Heart left ventricle (tissue), 16 donors: ENCODE results near the gene FANCM. TPM values are rescaled to one million over a fixed set of nuclear protein-coding genes. Genes with fewer than 3 reads are reported as not detected.

ENCODE experiments used
- ATAC-seq, 4 donors: fragments of 200-7000 bp; cut with Tn5 transposase; one replicate each; pipeline ENCODE4 v1.9.1; 2020 to 2022; ENCODE audit warnings: moderate library complexity in 4 of 4, mild to moderate bottlenecking in 3 of 4, moderate number of reproducible peaks in 1 of 4
- DNase-seq, 5 donors: peaks; one replicate each; pipeline ENCODE4 v3.0.0-alpha.2; 2020
- H3K27ac ChIP-seq, 12 donors: fragments of 200-600 bp; sonication (generic) in 4 of 12; one replicate each; pipeline versions ENCODE4 v1.5.0 to v1.8.0; 2016 to 2022; ENCODE audit warnings: mild to moderate bottlenecking in 2 of 12
- H3K27me3 ChIP-seq, 9 donors: fragments of 200-600 bp; sonication (generic) in 2 of 9; one replicate each; pipeline versions ENCODE4 v1.5.1 to v1.8.0; 2016 to 2022; ENCODE audit warnings: mild to moderate bottlenecking in 3 of 9
- H3K36me3 ChIP-seq, 9 donors: fragments of 200-600 bp; sonication (generic) in 2 of 9; one replicate each; pipeline versions ENCODE4 v1.5.0 to v1.8.0; 2018 to 2022; ENCODE audit warnings: mild to moderate bottlenecking in 2 of 9
- H3K4me1 ChIP-seq, 12 donors: fragments of 200-600 bp; sonication (generic) in 4 of 12; one replicate each; pipeline versions ENCODE4 v1.5.0 to v1.8.0; 2016 to 2022; ENCODE audit warnings: mild to moderate bottlenecking in 3 of 12
- H3K4me3 ChIP-seq, 12 donors: fragments of 200-600 bp; sonication (generic) in 4 of 12; one replicate each; pipeline versions ENCODE4 v1.5.0 to v1.8.0; 2017 to 2022; ENCODE audit warnings: mild to moderate bottlenecking in 9 of 12, moderate library complexity in 4 of 12
- H3K9me3 ChIP-seq, 12 donors: fragments of 200-600 bp; sonication (generic) in 4 of 12; one replicate each; pipeline versions ENCODE4 v1.5.0 to v1.8.0; 2016 to 2022; ENCODE audit warnings: mild to moderate bottlenecking in 1 of 12
- CTCF ChIP-seq, 12 donors: fragments of 200-600 bp; sonication (generic) in 4 of 12; IDR thresholded peaks; one replicate each; pipeline versions ENCODE4 v1.5.0 to v1.8.0; 2018 to 2022; ENCODE audit warnings: antibody characterized with exemption in 12 of 12, mild to moderate bottlenecking in 5 of 12
- POLR2A ChIP-seq, 2 donors: fragments of 450-650 bp; IDR thresholded peaks; one replicate each; pipeline ENCODE4 v1.6.1; 2017; ENCODE audit warnings: antibody characterized with exemption in 2 of 2, mild to moderate bottlenecking in 2 of 2, moderate library complexity in 2 of 2
- WGBS, 4 donors: extraction: QIAGEN DNeasy Blood & Tissue Kit in 2 of 4; methylation state at CpG; one replicate each; pipeline versions ENCODE4 v1.1.5 to v1.1.7; 2013 to 2018; 5-methylcytosine and 5-hydroxymethylcytosine counted together
- intact Hi-C, 10 donors: fragments of 100-400 bp; cut with DNase I; formaldehyde crosslinking; loops; one replicate each; pipeline versions ENCODE4 v1.11.1 to v1.14.2; 2022
- polyA plus RNA-seq, 2 donors: library from polyadenylated mRNA; stranded (reverse); fragments of 200-250 nt; gene quantifications; one replicate each; pipeline ENCODE4 v1.2.3, GENCODE V29; 2013
- total RNA-seq, 9 donors: library from RNA; depleted of rRNA in 2 of 9; stranded (reverse); fragments of >200 nt in 2 of 9; fragmentation: NEBNext Ultra II Directional in 3 of 9; extraction: Animal tissue kit (Norgen Biotek cat#: 25700) in 3 of 9; gene quantifications; one replicate each; pipeline versions ENCODE4 v1.1.0 to v1.2.4, GENCODE V29; 2016 to 2023
- donor health status: ischemic (EF 13 %, LVEDD 7.1; RV severe dilation, severe dysfunction).
- donor health status: healthy with polysubstance abuse.
- donor health status: DM: no; HTN: yes; CAD: no.
- donor health status: DM: no; HTN: no; CAD: no.
- donor health status: ischemic (EF 25% LVEDD 6.9; RV normal size, moderate dysfunction).
- donor health status: ischemic (EF 25% LVEDD 5.7; RV mildly dilated, moderate dysfunction).
- donor health status: healthy.
- donor health status: DM: yes; HTN: yes; CAD: no.
- donor health status: ischemic (EF 35%, LVEDD 5.7; RV mildly dilated, moderate dysfunction).
- donor health status: nonischemic (EF 11% LVEDD 7.7; RV severe dilation, severe dysfunction).
- donor health status: DM: yes; HTN: yes; CAD: no.
- donor health status: PGD.
- donor health status: ischemic (EF 29% LVEDD 5.4; RV normal size, mild dysfunction).
- donor health status: nonischemic (EF 23%, LVEDD 6.1; RV moderate dilation, normal function).

The FANCM gene
- total and polyA plus RNA-seq, 11 donors: 1.4 to 4.5 (median 3.1) TPM

DNA sequence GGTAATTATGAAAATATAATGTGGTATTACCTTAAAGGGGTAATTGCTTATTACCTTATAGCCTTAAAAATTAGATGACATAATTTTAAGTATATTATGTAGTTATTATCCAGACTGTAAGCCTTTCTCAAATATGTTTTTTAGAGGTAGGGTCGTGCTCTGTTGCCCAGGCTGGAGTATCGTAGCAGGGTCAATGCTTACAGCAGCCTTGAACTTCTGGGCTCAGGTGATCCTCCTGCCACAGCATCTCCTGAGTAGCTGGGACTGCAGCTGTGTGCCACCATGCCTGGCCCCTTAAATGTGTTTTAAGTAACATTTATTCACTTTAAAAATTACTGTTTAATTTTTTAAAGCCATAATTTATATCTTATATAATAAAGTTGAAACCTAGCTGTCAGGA lies 41.5 kb upstream of the FANCM start:
- no peaks in the 10 kb centered on the region for H3K27me3 ChIP-seq
- no peak overlapping the region for H3K27ac ChIP-seq
- H3K4me3 ChIP-seq: no peak overlapping the region
- TF ChIP-seq POLR2A (IDR thresholded peaks at IDR 0.05): no peak
- TF ChIP-seq CTCF (IDR thresholded peaks at IDR 0.05): no peak
- DNase-seq (no peak), ATAC-seq (no peak)
- H3K9me3 ChIP-seq: no peaks in the 10 kb centered on the region
- intact Hi-C loops: no loop called here
- WGBS, 4 donors: 92 to 99% (median 96%) methylated on average over 2 of the region's 2 CpGs
- H3K4me1 ChIP-seq: peaks cover 0 to 22% (median 14%) of the 10 kb centered on the region in 12 donors
- H3K36me3 ChIP-seq: peaks cover 0 to 45% (median 38%) of the 10 kb centered on the region in 9 donors

GRCh38 chr14:45095143-45095542 lies 40.6 kb upstream of the FANCM start:
- DNase-seq: no peak
- Histone ChIP-seq H3K4me3 (no peak overlapping the region), H3K27ac (no peak overlapping the region), H3K36me3 (peaks cover 0 to 53% (median 47%) of the 10 kb centered on the region in 9 donors), H3K9me3 (no peaks in the 10 kb centered on the region), H3K27me3 (no peaks in the 10 kb centered on the region), H3K4me1 (peaks cover 0 to 19% (median 11%) of the 10 kb centered on the region in 12 donors)
- TF ChIP-seq CTCF (IDR thresholded peaks at IDR 0.05) (no peak), POLR2A (IDR thresholded peaks at IDR 0.05) (no peak)
- intact Hi-C loops: no loop called here
- ATAC-seq: no peak
- 81 to 90% (median 85%) methylated on average over 4 of the region's 4 CpGs for WGBS, 4 donors

DNA sequence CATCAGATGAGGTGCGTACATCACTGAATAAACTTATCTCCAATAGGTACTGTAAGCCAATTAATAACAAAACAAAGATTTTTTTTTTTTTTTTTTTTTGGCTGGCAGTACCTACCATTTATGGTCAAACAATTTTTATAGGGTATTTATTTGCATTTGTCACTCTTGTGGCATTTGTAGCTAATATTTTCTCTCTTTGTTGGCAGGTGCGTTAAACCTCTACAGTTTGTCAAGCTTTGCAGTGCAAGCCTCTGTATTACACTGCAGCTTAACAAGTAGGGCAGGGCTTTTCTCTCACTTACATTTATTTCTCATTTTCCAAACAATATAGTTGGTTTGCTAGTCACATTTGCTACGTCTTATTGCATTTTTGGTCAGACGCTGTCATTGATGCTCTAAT lies 39.5 kb upstream of the FANCM start:
- peaks cover 0 to 64% (median 58%) of the 10 kb centered on the region in 9 donors for H3K36me3 ChIP-seq
- H3K4me3 ChIP-seq: no peak overlapping the region
- intact Hi-C loops: no loop called here

DNA sequence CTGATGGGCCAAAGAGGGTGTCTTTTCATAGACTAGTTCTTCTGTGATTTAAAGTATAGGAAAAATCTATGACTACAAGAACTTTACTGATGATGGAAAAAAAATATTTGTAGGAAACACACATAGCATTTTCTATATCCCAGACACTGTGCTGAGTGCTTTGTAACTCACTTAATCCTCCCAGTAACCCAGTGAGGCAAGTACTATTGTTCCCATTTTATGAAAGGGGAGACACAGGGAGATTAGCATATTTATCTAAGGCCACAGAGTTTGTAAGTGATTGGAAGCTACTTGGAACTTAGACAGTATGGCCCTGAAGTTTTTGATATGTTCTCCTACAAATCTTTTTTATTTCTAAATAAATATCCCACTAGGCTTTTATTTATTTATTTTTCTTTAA lies 31.9 kb upstream of the FANCM start:
- DNase-seq (no peak), ATAC-seq (no peak)
- Histone ChIP-seq H3K27ac (no peak overlapping the region), H3K9me3 (no peaks in the 10 kb centered on the region), H3K27me3 (no peaks in the 10 kb centered on the region), H3K36me3 (peaks cover 0 to 100% (median 82%) of the 10 kb centered on the region in 9 donors), H3K4me1 (no peaks in the 10 kb centered on the region), H3K4me3 (no peak overlapping the region)
- TF ChIP-seq CTCF (IDR thresholded peaks at IDR 0.05) (no peak), POLR2A (IDR thresholded peaks at IDR 0.05) (no peak)
- intact Hi-C loops: no loop called here

More for the DNA sequence above, 39.5 kb upstream of the FANCM start:
- 95 to 98% (median 95%) methylated on average over 4 of the region's 4 CpGs for WGBS, 4 donors
- H3K27me3 ChIP-seq: no peaks in the 10 kb centered on the region
- no peaks in the 10 kb centered on the region for H3K9me3 ChIP-seq
- no peak overlapping the region for H3K27ac ChIP-seq
- peaks cover 0 to 9% (median under 1%) of the 10 kb centered on the region in 12 donors for H3K4me1 ChIP-seq
- ATAC-seq: no peak
- no peak for DNase-seq
- TF ChIP-seq POLR2A (IDR thresholded peaks at IDR 0.05) (no peak), CTCF (IDR thresholded peaks at IDR 0.05) (no peak)
